Thyroid gland (tissue), 4 donors: ENCODE measurements around the gene POC1A. TPM values are rescaled to one million over a fixed set of nuclear protein-coding genes. Genes with fewer than 3 reads are reported as not detected.

ENCODE experiments used
- DNase-seq, 2 donors: peaks; one replicate each; pipeline ENCODE4 v3.0.0-alpha.2; 2019
- H3K27ac ChIP-seq, 3 donors: fragments of 200-600 bp; sonication (generic); 1 replicate in 2 of 3; 2 replicates in 1 of 3; pipeline ENCODE4 v1.5.1; 2016 to 2019; ENCODE audit warnings: mild to moderate bottlenecking in 1 of 3, moderate library complexity in 1 of 3
- H3K27me3 ChIP-seq: fragments of 200-600 bp; sonication (generic); one replicate; pipeline ENCODE4 v1.5.1; 2019
- H3K36me3 ChIP-seq, 2 donors: fragments of 200-600 bp; sonication (generic); one replicate each; pipeline ENCODE4 v1.5.1; 2016 to 2019
- H3K4me1 ChIP-seq, 2 donors: fragments of 200-600 bp; sonication (generic); one replicate each; pipeline ENCODE4 v1.5.1; 2017 to 2019
- H3K4me3 ChIP-seq, 3 donors: fragments of 200-600 bp; sonication (generic); replicated peaks in 1 of 3; 1 replicate in 2 of 3; 2 replicates in 1 of 3; pipeline ENCODE4 v1.5.1; 2016; ENCODE audit warnings: mild to moderate bottlenecking in 1 of 3
- H3K9me3 ChIP-seq: fragments of 200-600 bp; sonication (generic); one replicate; pipeline ENCODE4 v1.5.1; 2017
- POLR2A ChIP-seq, 2 donors: fragments of 450-650 bp; IDR thresholded peaks; one replicate each; pipeline ENCODE4 v1.6.1; 2017; ENCODE audit warnings: antibody characterized with exemption in 2 of 2, mild to moderate bottlenecking in 2 of 2, moderate library complexity in 1 of 2
- WGBS, 2 donors: methylation state at CpG; one replicate each; pipeline ENCODE4 v1.1.5; 2017; 5-methylcytosine and 5-hydroxymethylcytosine counted together
- intact Hi-C: fragments of 100-400 bp; cut with DNase I; formaldehyde crosslinking; loops from one replicate; pipeline ENCODE4 v1.15.1; 2023
- total RNA-seq, 4 donors: library from RNA; depleted of rRNA; stranded (reverse); fragments of >200 nt; gene quantifications; one replicate each; pipeline ENCODE4 v1.2.3, GENCODE V29; 2016
- TF ChIP-seq, protein P1 (sequence below), 6 experiments: fragments of 200-600 bp in 3 of 6; fragments of 450-650 bp in 3 of 6; sonication (generic) in 3 of 6; IDR thresholded peaks; one replicate each; pipeline ENCODE4 v1.5.1; 2016 to 2019; ENCODE audit warnings: antibody characterized with exemption in 6 of 6, mild to moderate bottlenecking in 2 of 6, inconsistent platforms in 1 of 6, moderate library complexity in 1 of 6

Gene POC1A
- total RNA-seq, 4 donors from 2014 or later: 0.40 to 2.8 (median 1.5) TPM

DNA sequence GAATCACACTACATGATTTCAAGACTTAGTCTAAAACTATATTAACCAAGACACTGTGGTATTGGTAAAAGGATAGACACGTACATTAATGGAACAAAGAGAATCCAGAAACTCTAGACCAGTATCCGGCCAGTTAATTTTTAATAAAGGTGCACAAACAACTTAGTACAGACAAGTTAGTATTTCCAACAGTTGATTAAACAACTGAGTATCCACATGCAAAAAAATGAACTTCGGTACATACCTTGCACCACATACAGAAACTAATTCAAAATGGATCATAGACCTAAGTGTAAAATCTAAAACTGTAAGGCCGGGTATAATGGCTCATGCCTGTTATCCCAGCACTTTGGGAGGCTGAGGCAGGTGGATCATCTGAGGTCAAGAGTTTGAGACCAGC, 51.3 kb downstream of the POC1A start:
- 97 to 99% methylated on average over 4 of the region's 4 CpGs for WGBS, 2 donors

DNA sequence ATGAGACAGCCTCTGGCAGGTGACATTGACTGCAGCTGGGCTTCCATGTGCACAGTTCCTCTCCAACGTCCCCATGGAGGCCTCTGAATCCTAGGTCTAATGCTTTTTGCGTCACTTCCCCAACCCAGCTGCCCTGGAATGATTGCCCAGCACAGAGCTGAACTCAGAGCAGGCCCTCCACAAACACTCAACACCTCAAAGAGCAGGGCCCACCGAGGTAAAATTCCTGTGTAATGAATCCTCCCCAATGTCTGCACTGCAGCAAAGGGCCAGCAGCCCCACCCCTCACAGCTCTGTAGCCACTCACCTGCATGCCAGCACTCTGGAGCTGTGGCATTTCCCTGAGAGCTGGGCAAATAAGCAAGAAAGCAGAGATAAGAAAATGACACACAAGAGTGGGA, 55.2 kb downstream of the POC1A start:
- no peaks in the 10 kb centered on the region for H3K27me3 ChIP-seq
- WGBS, 2 donors: 60 to 79% methylated on average over 3 of the region's 3 CpGs
- peaks cover 0 to 13% of the 10 kb centered on the region in 2 donors for H3K4me1 ChIP-seq
- no peak for TF ChIP-seq POLR2A (IDR thresholded peaks at IDR 0.05)
- TF ChIP-seq, protein P1, sequence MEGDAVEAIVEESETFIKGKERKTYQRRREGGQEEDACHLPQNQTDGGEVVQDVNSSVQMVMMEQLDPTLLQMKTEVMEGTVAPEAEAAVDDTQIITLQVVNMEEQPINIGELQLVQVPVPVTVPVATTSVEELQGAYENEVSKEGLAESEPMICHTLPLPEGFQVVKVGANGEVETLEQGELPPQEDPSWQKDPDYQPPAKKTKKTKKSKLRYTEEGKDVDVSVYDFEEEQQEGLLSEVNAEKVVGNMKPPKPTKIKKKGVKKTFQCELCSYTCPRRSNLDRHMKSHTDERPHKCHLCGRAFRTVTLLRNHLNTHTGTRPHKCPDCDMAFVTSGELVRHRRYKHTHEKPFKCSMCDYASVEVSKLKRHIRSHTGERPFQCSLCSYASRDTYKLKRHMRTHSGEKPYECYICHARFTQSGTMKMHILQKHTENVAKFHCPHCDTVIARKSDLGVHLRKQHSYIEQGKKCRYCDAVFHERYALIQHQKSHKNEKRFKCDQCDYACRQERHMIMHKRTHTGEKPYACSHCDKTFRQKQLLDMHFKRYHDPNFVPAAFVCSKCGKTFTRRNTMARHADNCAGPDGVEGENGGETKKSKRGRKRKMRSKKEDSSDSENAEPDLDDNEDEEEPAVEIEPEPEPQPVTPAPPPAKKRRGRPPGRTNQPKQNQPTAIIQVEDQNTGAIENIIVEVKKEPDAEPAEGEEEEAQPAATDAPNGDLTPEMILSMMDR (IDR thresholded peaks at IDR 0.05): no peak
- DNase-seq: peak in 1 of 2 donors; percentile 13
- no peaks in the 10 kb centered on the region for H3K9me3 ChIP-seq
- H3K36me3 ChIP-seq: no peaks in the 10 kb centered on the region
- H3K27ac ChIP-seq: no peak overlapping the region
- no peak overlapping the region for H3K4me3 ChIP-seq
- intact Hi-C loops: no loop called here

More for the DNA sequence above, 51.3 kb downstream of the POC1A start:
- Histone ChIP-seq H3K27ac (no peak overlapping the region), H3K9me3 (no peaks in the 10 kb centered on the region), H3K27me3 (no peaks in the 10 kb centered on the region), H3K4me1 (peaks cover 0 to 3% of the 10 kb centered on the region in 2 donors), H3K4me3 (no peak overlapping the region), H3K36me3 (no peaks in the 10 kb centered on the region)
- intact Hi-C loops: no loop called here
- TF ChIP-seq, protein P1 (IDR thresholded peaks at IDR 0.05): no peak
- no peak for TF ChIP-seq POLR2A (IDR thresholded peaks at IDR 0.05)
- no peak for DNase-seq

DNA sequence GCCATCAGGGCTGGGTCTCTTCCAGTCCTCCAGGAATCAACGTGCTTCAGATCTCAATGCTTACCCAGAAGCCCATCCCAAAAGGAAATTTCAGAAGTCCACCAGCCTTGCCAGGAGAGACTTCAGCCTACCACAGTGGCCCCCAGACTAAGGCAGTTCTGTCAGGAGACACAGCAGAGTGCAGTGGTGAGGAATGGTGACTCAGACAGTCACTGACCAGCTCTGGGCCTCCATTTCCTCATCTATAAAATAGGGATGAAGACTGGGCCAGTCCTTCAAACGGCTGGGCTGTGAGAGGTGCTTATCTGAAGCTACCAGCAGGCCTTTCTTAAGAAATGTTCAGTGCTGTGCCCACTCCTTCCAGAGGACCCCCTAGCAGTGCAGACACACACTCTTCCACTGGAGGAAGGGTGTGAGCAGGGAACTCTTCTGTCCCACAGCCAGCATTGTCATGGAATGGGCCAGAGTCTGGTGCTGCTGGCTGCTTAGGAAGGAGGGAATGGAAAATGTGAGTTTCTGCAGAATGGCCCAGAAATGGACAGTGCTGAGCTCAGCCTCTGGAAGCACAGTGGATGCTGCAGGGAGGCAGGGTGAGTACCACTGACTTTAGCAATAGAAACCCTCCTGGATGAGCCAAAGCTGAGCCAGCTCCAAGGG, 56.2 kb downstream of the POC1A start:
- H3K9me3 ChIP-seq: no peaks in the 10 kb centered on the region
- WGBS, 2 donors: 67 to 86% methylated on average over 2 of the region's 2 CpGs
- no peak overlapping the region for H3K27ac ChIP-seq
- no peak overlapping the region for H3K4me3 ChIP-seq
- H3K36me3 ChIP-seq: no peaks in the 10 kb centered on the region
- peaks cover 0 to 19% of the 10 kb centered on the region in 2 donors for H3K4me1 ChIP-seq
- TF ChIP-seq, protein P1 (IDR thresholded peaks at IDR 0.05): no peak
- no peak for TF ChIP-seq POLR2A (IDR thresholded peaks at IDR 0.05)
- no peaks in the 10 kb centered on the region for H3K27me3 ChIP-seq
- intact Hi-C loops: no loop called here
- no peak for DNase-seq

DNA sequence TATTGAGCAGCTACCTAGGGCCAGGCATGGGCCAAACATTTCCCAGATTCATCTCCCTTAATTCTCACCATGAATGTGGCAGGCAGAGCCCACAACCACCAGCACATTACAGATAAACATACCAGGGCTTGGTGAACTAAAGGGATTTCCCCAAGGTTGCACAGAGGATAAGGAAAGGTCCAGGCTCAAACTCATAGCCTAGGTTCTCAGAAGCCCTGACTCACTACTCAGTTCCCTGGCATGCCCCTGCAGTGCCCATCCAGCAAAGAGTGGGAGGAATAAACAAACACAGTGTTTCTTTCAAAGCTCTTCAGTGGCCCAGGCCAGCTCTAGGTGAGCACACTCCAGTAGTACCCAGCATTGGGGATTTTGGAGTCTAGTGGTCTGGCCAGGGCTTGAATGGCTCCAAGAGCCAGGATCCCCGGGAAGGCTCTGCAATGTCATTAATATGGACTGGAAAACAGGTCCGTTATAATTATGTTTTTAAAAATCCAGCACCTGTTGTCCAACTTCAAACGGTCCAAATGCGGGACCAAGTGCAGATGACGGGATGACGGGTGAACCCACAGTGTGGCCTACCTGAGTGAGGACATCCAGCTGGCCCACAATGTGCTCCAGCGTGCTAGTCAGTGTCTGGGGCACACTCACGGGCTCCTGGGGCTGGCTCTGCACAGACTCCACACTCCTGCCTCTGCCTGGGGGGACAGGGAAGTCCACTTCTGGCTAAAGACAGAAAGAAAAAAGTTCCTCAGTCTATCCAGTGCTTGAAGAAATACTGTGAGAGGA, 58.0 kb downstream of the POC1A start:
- Histone ChIP-seq H3K27ac (no peak overlapping the region), H3K9me3 (no peaks in the 10 kb centered on the region), H3K4me1 (peaks cover 2 to 28% of the 10 kb centered on the region in 2 donors), H3K4me3 (no peak overlapping the region), H3K27me3 (no peaks in the 10 kb centered on the region), H3K36me3 (no peaks in the 10 kb centered on the region)
- intact Hi-C loops: no loop called here
- peak in 1 of 2 donors; percentile 25 for DNase-seq
- TF ChIP-seq, protein P1 (IDR thresholded peaks at IDR 0.05): no peak
- TF ChIP-seq POLR2A (IDR thresholded peaks at IDR 0.05): no peak
- WGBS, 2 donors: 92 to 100% methylated on average over 8 of the region's 8 CpGs
